Astrocyte (in vitro differentiated cells and primary cell): ENCODE measurements around the gene SUN2. TPM values are rescaled to one million over a fixed set of nuclear protein-coding genes. Genes with fewer than 3 reads are reported as not detected.
A peak's percentile ranks its signal among the peaks of the same experiment; 100 is the strongest.

ENCODE experiments used
- DNase-seq: peaks from one replicate; pipeline ENCODE4 v3.0.0-alpha.2; 2010; ENCODE audit warnings: low read depth
- FAIRE-seq: peaks from 2 replicates; lab custom pipeline; 2011; peaks lifted over from hg19 to GRCh38; lab: Jason Lieb, UNC
- H2AFZ ChIP-seq: 2 replicates; pipeline ENCODE4 v1.6.0; 2012; ENCODE audit warnings: low read depth, low read length, inconsistent platforms
- H3K27ac ChIP-seq: 2 replicates; pipeline ENCODE4 v1.5.1; 2011; ENCODE audit warnings: low read depth, low read length, inconsistent platforms
- H3K27me3 ChIP-seq: 2 replicates; pipeline ENCODE4 v1.6.0; 2011; ENCODE audit warnings: low read length, inconsistent platforms; ENCODE audit not compliant: insufficient read depth
- H3K36me3 ChIP-seq: 2 replicates; pipeline ENCODE4 v1.5.1; 2011; ENCODE audit warnings: low read length, inconsistent platforms; ENCODE audit not compliant: insufficient read depth
- H3K4me1 ChIP-seq: 2 replicates; pipeline ENCODE4 v1.5.1; 2011; ENCODE audit warnings: low read length, inconsistent platforms; ENCODE audit not compliant: insufficient read depth
- H3K4me2 ChIP-seq: 2 replicates; pipeline ENCODE4 v1.6.0; 2012; ENCODE audit warnings: low read length, inconsistent platforms
- H3K4me3 ChIP-seq: 2 replicates; pipeline ENCODE4 v1.5.1; 2011; ENCODE audit warnings: low read depth, mild to moderate bottlenecking, low read length, inconsistent platforms; ENCODE audit not compliant: insufficient read depth
- H3K79me2 ChIP-seq: 2 replicates; pipeline ENCODE4 v1.6.0; 2012; ENCODE audit warnings: mild to moderate bottlenecking, low read length, inconsistent platforms; ENCODE audit not compliant: insufficient read depth
- H3K9ac ChIP-seq: 2 replicates; pipeline ENCODE4 v1.6.0; 2012; ENCODE audit warnings: mild to moderate bottlenecking, low read length, inconsistent platforms
- H3K9me3 ChIP-seq: 2 replicates; pipeline ENCODE4 v1.5.1; 2012; ENCODE audit warnings: low read depth, mild to moderate bottlenecking, low read length, inconsistent platforms; ENCODE audit not compliant: insufficient read depth
- H4K20me1 ChIP-seq: 2 replicates; pipeline ENCODE4 v1.6.0; 2012; ENCODE audit warnings: low read length, inconsistent platforms; ENCODE audit not compliant: insufficient read depth
- H3K27ac Mint-ChIP-seq: one replicate; pipeline ENCODE4 v1.8.0; 2021; ENCODE audit warnings: mild to moderate bottlenecking, mixed read lengths; ENCODE audit not compliant: unreplicated experiment
- H3K27me3 Mint-ChIP-seq: one replicate; pipeline ENCODE4 v1.8.0; 2021; ENCODE audit warnings: low read depth, mixed read lengths; ENCODE audit not compliant: unreplicated experiment
- H3K36me3 Mint-ChIP-seq: one replicate; pipeline ENCODE4 v1.8.0; 2021; ENCODE audit warnings: low read depth, mixed read lengths; ENCODE audit not compliant: unreplicated experiment
- H3K4me1 Mint-ChIP-seq: one replicate; pipeline ENCODE4 v1.8.0; 2021; ENCODE audit warnings: low read depth, mixed read lengths; ENCODE audit not compliant: unreplicated experiment
- H3K4me3 Mint-ChIP-seq: one replicate; pipeline ENCODE4 v1.8.0; 2021; ENCODE audit warnings: mild to moderate bottlenecking, moderate library complexity, mixed read lengths; ENCODE audit not compliant: unreplicated experiment
- H3K9me3 Mint-ChIP-seq: one replicate; pipeline ENCODE4 v1.8.0; 2021; ENCODE audit warnings: mild to moderate bottlenecking, mixed read lengths; ENCODE audit not compliant: unreplicated experiment
- CTCF ChIP-seq: IDR thresholded peaks from 2 replicates; pipeline ENCODE4 v1.5.1; 2011; ENCODE audit warnings: low read depth, mild to moderate bottlenecking, inconsistent platforms, low read length, moderate library complexity; ENCODE audit not compliant: insufficient read depth
- EZH2 ChIP-seq: IDR thresholded peaks from 2 replicates; pipeline ENCODE4 v1.6.1; 2012; ENCODE audit warnings: mild to moderate bottlenecking, low read length, inconsistent platforms; ENCODE audit not compliant: insufficient read depth
- total RNA-seq: library from RNA; stranded (reverse); gene quantifications from 2 replicates; pipeline ENCODE4 v1.2.1, GENCODE V29; 2021

The SUN2 gene
- total RNA-seq, 1 donor from 2014 or later, result 46.5 TPM

GRCh38 chr22:38796262-38796957 is 40.6 kb upstream of the SUN2 start:
- Histone ChIP-seq H4K20me1 (no peaks in the 10 kb centered on the region), H2AFZ (no peak overlapping the region), H3K36me3 (no peaks in the 10 kb centered on the region), H3K27me3 (peaks cover 4% of the 10 kb centered on the region), H3K27ac (no peak overlapping the region), H3K4me2 (no peak overlapping the region), H3K4me3 (no peak overlapping the region), H3K9ac (no peak overlapping the region), H3K4me1 (peaks cover 7% of the 10 kb centered on the region), H3K9me3 (no peaks in the 10 kb centered on the region), H3K79me2 (peaks cover 8% of the 10 kb centered on the region)
- Mint-ChIP-seq H3K4me3 (no peak overlapping the region), H3K9me3 (peaks cover 4% of the 10 kb centered on the region), H3K36me3 (peaks cover 2% of the 10 kb centered on the region), H3K27me3 (peaks cover 18% of the 10 kb centered on the region), H3K4me1 (peaks cover 7% of the 10 kb centered on the region), H3K27ac (no peak overlapping the region)
- TF ChIP-seq EZH2 (no peak), CTCF (no peak)
- DNase-seq (peak; percentile 21), FAIRE-seq (no peak)

GRCh38 chr22:38795569-38795968 is 39.8 kb upstream of the SUN2 start:
- H3K4me3 Mint-ChIP-seq, result peak overlapping the region; percentile 58
- DNase-seq (no peak), FAIRE-seq (no peak)
- no peaks in the 10 kb centered on the region for H3K9me3 ChIP-seq
- no peaks in the 10 kb centered on the region for H4K20me1 ChIP-seq
- no peak for TF ChIP-seq EZH2
- no peak for TF ChIP-seq CTCF
- H3K36me3 ChIP-seq, result peaks cover 2% of the 10 kb centered on the region
- H3K27ac Mint-ChIP-seq, result peak overlapping the region; percentile 10
- H3K79me2 ChIP-seq, result peaks cover 8% of the 10 kb centered on the region
- H3K27ac ChIP-seq, result no peak overlapping the region
- H3K9me3 Mint-ChIP-seq, result peaks cover 4% of the 10 kb centered on the region
- H3K4me3 ChIP-seq, result no peak overlapping the region
- peaks cover 2% of the 10 kb centered on the region for H3K36me3 Mint-ChIP-seq
- H3K4me1 ChIP-seq, result peaks cover 7% of the 10 kb centered on the region
- no peak overlapping the region for H3K4me2 ChIP-seq
- H3K9ac ChIP-seq, result no peak overlapping the region
- peaks cover 14% of the 10 kb centered on the region for H3K27me3 Mint-ChIP-seq
- no peak overlapping the region for H2AFZ ChIP-seq
- H3K27me3 ChIP-seq, result peaks cover 4% of the 10 kb centered on the region
- H3K4me1 Mint-ChIP-seq, result peaks cover 7% of the 10 kb centered on the region
